Fibroblast of skin of scalp (primary cell): ENCODE data around the gene ISOC1.

Experiments
- DNase-seq: peaks from one replicate; pipeline ENCODE4 v3.0.0-alpha.2; 2013

ISOC1 gene

DNA sequence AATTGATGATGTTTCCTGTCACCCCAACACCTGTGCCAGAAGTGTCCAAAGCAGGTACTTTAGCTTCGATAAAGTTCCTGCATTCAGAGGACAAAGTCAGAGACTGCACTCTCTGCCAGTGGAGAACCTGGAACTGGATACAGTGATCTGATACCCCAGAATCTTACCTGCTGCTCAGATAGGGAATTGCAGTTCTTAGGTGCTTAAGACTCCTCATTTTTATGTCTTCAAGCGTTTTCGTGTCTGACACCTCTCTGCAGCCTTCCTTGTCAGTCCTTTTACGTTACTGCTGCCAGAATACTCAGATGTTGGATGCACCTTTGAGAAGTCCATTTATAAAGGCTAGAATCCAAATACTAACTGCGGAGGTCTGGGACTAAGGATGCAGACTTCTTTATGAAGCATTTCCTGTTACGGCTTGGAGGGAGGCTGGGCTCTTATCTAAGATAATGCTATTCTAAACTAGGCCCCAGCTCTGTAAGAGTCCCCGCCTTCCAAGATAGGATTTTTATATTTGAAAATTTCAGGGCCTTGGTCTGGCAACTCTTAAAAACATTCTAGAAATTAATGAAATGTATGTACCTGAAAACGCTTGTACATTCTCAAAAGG lies 1.9 kb downstream of the ISOC1 start:
- DNase-seq, result no peak

DNA sequence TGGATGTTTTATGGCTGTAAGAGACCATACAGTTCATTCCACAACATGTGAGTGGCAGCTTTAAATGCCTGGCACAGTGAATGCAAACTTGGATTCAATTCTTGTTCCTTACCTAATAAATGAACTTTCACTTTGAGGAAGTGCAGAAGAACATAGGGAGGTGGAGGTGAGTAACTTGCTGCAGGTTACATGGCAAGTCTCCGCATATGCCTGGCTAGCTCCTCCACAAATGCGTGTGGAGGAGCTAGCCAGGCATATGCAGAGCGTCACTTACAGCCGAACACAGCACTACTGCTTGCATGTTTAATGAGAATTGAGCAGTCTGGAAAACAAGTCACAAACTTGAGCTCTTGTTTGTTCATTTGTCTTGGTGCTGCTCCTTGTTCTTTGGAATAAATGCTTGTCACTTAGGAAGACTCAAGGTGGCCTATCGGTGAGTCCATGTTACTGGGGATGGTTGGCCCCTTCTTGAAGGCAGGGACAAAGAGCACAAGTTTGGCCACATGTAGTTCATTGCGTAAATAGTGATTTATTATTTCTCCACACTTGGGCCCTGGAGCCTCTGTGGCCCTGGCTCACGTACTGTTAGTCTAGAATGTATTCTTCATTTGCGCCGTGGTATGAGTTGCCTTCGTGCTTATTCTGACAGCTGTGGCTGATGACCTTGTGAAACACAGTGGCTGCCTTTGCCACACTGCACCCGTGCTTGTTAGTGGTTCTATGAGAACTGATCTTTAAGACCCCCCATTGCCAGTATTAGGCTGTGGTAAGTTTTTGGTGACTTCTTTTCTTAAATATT lies 3.1 kb downstream of the ISOC1 start:
- no peak for DNase-seq

DNA sequence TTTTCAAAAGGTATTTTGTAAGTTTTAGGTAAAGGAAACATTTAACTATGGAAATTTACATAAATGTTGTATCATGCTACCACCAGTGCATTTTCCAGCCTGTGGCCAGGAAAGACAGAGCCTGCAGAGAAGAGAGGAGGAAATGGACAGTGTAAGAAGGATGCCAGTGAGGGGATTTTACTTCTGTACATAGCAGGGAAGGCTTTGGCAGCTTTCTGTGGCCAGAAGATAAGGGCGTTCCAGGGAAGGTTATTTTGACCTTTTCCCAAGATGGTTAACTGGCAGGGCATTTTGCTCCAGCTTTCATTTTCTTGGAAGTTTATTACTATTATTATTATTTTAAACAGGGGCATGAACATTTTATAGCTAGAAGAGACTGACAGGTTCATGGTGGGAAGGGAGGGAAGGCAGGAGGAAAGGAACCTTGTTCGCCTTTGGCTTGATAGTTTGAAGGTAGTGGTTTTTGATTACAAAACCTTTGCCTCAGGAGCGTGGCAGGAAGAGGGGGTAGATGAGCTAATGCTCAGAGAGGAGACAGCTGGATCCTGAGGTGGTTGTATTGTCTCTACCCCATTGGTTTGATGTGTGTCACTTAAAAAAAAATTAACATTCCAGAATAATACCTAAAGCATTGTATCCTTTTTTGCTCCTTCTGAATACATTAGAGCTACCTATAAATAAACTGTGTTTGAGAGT lies 4.1 kb downstream of the ISOC1 start:
- DNase-seq, result no peak

DNA sequence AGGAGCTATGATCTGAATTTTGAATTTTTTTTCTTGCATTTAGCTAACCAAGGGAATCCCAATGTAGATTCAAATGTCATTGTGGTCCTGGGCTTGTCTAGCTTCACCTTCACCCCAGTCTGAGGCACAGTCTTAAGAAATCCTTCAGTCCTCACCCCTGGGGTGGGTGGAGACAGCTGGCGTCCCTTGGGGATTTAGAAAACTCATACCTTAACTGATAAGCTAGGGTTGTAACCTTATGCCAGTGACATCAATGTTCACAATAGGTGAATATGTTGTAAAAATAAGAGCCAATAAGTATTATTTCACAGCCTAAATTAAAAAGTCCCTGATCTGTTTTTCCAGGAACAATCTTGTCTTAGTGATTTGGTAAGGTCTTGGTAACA lies 4.6 kb downstream of the ISOC1 start:
- DNase-seq, result no peak

DNA sequence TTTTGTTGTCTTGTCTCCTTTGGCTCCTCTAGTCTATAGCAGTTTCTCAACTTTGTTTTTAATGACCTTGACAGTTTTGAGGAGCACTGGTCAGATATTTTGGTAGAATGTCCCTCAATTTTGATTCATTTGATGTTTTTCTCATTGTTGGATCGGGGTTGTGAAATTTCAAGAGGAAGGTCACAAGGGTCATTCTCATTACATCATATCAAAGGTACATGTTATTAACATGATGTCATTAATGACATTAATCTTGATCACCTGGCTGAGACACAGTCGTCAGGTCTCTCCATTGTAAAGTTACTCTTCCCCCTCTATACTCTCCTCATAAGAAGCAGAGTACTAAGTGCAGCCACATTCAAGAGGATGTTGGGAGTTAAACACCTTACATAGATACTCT lies 7.2 kb downstream of the ISOC1 start:
- DNase-seq, result no peak

DNA sequence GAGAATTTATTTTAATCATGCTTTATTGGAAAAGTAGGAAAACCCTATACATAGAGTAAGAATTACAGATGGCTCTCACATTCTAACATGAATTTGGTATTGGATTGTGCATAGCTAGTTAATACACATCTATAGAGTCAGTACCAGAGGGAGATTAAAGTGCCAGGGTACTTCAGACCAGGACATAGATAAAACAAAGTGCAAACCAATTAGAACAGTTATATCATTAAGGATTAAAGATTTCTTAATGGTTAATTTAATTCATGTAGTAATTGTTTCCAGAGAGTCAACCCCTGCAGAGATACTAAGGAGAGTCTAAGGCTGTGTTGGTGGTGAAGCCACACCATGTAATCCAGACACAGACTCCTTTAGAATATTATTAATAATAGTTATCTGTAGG lies 8.8 kb downstream of the ISOC1 start:
- DNase-seq, result no peak

DNA sequence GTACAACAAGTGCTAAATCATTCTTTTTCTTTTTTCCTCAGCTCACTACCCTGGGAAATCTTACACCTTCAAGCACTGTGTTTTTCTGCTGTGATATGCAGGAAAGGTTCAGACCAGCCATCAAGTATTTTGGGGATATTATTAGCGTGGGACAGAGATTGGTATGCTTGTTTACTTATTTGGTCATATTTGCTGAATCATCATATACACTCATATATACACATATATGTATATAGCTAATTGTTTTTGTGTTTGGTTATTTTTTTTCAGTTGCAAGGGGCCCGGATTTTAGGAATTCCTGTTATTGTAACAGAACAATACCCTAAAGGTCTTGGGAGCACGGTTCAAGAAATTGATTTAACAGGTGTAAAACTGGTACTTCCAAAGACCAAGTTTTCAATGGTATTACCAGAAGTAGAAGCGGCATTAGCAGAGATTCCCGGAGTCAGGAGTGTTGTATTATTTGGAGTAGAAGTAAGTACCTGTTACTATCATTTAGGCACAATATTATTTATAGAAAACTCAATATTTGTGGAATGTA lies 10.4 kb downstream of the ISOC1 start:
- no peak for DNase-seq

DNA sequence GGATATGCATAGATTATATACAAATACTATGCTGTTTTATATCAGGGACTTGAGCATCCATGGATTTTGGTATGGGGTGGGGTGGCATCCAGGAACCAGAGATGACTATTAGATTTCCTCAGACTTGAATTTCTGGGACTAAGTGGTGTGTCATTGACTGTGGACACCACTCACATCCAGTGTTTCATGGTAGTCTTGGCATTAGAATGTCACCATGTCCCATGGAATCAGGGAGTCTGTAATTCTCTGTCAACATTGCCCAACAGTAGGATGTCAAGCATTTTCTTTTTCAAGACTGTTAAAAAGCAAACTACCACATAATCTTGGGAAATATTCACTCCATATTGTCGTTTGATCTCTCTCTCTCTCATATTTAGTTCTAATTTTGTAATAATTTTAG lies 13.1 kb downstream of the ISOC1 start:
- no peak for DNase-seq

DNA sequence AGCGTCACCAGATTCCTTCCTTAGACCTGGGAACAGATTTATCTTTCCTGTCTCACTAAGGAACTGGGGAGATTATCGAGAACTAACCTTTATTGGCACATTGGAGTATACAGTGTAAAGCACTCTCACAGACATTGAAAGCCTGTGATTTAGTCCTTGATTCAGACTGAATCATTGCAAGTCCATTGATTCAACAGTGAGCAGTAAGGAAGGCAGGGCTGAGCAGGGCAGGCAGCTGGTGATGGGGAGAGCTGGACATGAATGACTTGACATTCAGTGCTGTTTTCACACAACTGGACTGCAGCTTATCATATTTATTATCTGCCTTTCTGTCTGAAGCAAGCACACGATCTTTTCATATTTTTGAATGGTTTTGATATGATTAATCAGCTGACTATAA lies 16.2 kb downstream of the ISOC1 start:
- DNase-seq, result no peak

DNA sequence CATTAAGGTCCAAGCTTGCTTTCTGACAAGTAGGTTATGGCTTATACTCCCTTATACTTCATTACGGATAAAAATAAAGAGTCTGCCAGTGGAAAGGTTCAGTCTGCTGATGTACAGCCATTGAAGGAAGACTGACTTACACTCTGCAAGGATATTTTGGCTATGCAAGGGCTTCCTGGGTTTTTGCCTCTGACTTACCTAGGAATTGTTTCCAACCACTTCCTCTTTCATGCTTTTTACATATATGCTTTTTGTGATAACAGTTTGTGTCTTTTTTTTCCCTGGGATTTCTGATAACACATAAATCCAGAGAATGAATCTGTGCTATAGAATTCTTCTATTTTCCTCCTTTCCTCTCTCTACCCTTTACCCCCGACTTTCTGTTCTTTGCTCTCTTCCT lies 16.8 kb downstream of the ISOC1 start:
- DNase-seq, result no peak

DNA sequence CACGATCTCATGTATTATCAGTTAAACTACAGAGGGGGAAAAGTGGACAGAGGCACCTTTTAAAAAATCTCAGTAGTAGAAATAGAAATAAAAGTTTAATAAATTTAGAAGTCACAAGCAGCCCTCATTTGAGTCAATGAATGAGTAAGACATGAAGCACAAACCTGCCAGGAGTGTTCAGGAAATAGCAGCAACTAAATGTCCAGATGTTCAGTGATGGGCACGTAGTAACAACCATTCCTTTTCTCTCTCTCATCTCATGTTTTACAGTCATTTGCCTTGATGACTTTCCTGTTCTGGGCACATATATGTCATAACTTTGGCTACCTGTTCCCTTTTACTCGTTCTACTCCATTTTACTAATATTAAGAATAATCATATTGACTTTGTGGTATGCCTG lies 17.7 kb downstream of the ISOC1 start:
- DNase-seq, result no peak

DNA sequence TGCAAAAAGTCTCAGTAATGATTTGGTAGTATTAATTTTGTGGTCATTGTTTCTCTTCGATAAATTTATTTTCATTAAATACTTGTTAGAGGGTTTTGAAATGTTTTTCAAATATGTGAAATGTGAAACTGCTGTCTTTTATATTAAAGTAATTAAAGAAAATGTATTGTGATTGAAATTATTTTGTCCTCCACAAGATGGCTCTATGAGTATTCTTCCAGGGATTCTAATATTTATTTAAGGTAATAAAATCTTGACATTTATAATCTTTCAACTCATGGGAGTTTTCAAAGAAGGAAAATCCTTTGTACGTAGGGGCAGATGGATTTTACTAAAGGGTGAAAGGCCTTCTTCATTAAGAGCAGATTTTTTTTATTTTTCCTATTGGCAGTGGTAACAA lies 19.3 kb downstream of the ISOC1 start:
- no peak for DNase-seq

DNA sequence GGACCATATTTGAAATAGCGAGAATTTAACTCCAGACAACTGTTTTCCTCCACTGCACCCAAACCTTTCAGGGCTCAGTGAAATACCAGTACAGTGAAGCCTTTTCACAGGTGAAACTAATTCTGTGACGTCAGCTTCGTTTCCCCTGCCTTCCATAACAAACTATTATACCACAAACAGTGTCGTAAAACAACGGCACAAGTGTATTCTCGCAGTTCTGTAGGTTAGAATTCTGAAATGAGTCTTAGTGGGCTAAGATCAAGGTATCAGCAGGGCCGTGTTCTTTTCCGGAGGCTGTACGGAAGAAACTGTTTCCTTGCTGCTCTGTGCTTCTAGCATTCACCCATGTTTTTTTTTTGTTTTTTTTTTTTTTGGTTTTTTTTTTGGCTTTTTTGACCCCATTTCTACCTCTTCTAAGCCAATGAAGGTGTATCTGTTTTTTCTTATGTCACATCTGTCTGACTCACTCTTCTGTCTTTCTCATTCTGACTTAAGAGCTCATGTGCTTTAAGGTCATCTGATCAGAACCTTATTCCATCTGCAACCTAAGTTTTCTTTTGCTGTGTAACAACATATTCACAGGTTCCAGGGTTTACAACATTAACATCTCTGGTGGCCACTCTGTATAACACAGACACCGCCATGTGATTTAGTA lies 20.1 kb downstream of the ISOC1 start:
- no peak for DNase-seq

DNA sequence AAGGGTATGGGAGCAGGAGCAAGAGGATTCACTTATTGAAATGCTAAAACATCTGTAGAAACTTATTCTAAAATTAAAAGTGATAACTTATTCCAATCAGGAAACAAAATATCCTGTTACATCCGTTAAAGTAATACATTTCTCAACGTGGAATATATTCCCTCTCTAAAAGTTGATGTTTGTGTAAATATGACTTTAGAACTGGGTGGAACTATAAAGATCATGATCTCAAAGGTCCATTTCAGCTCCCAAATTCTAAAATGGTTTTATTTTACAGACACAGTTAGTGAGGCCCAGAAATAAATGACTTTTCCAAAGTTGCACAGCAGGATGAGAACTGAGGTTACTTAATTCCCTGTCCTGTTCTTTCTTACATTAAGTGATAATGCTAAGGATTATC lies 21.1 kb downstream of the ISOC1 start:
- no peak for DNase-seq

DNA sequence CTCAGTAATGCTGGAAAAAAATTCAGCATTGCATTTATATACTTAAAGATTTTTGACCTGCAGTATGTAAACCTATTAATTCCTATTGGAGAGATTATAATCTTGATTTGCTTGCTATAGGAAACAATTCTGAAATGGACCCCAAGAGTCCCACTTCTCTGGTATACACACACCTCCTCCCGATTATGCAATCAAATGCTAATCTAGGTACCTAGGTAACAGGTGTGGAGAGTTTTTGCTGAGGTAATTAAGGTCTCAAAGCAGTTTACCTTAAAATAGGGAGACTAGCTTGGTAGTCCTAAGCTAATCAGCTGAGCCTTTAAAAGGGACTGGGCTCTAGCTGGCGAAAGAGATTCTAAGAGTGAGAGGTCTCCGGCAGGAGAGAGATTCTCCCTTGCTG lies 22.2 kb downstream of the ISOC1 start:
- no peak for DNase-seq

DNA sequence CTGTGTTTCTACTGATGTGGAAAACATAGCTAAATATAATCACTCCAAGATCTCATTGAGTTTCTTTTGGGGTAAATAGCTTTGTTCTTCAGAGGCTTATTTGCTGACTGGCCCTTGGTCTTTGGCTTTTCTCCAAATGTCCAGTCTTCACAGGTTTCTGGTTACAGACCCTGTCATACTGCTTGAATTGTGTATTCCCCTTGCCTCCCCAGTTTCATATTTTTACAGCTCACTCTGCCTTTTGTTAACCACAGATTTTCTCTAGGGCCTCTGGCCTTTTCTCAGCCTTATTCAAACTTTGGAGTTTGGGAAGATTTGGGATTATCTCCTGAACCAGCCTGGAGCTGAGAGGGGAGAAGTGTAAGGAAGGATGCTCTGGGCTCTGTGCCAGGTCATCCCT lies 23.9 kb downstream of the ISOC1 start:
- DNase-seq, result no peak

DNA sequence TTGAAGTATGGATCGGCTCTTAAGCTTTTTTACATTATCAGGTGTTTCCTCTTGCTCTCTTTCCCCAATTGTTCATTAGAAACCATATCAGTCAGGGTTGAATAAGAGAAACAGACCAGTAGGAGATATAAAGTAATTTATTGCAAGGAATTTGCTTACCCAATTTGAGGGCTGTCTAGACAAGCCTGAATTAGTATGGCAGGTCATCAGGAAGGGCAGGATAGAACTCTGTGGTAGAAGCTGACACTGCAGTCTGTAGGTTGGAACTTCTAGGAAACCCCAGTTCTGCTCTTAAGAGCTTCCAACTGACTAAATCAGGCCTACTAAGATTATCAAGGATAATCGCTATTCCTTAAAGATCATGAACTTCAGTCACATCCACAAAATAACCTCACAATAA lies 24.3 kb downstream of the ISOC1 start:
- DNase-seq, result no peak

DNA sequence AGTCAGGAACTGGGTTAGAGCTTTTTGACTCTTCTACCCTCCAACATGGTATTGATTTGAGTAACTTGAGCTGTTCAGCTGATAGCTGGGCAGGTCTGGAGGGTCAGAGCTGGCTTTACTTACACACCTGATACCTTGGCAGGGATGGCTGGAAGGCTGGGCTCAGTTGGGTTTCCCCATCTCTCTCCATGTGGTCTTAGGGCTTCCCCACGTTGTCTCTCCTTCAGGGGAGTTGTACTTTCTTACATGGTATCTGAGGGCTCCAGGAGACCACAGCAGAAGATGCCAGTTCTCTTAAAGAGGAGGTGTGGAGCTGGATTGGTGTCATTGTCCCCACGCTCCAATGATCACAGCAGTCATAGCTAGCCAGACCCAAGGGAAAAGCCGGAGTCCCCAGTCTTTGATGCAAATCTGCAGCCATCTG lies 25.6 kb downstream of the ISOC1 start:
- no peak for DNase-seq

DNA sequence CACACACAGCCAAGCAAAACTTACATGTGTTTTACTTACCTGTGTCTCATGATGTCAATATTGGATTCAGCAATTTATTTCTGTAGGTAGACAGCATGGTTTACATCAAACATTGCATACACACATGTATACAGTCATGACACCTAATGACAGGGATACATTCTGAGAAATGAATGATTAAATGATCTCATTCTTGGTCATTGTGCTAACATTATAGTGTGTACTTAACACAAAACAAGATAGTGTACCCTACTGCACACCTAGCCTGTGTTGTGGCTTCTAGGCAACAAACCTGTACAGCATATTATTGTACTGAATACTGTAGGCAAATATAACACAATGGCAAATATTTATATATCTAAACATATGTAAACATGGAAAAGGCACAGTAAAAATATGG lies 28.0 kb downstream of the ISOC1 start:
- no peak for DNase-seq

DNA sequence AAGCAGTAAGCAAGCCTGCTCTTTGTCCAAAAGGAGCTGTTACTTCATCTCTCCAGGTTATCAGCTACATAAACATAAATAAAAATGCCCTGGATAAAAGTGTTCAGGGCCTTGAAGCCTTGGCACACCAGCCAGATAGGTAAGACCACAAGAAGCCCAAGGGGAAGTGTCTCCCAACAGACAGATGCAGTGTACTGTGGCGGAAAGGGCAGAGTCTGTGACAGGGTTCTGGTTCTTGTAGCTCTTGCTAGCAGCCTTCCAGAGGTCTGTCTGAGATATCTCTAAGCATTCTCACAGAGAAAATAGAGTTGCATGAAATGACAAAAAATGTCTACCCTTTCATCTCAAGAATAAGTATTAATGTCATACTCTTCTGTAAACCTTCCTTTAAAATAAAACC lies 30.1 kb downstream of the ISOC1 start:
- no peak for DNase-seq

DNA sequence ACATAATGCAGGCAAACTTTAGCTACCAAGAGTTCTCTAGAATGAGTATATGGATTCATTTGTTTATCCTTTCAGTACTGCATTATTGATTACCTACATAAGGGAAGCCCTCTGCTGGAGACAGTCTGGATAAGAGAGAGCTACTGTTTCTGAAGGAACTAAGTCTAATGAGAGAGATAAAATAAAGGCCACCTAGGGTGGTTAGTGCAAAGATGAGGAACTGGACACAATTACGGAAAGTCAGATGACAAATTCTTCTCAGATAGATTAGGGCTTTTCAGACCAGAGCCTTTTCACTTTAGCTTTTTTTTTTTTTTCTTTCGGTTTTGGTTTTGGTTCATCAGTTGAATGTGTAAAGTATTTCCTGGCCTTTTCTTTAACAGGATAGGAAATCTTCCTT lies 31.3 kb downstream of the ISOC1 start:
- DNase-seq, result no peak

DNA sequence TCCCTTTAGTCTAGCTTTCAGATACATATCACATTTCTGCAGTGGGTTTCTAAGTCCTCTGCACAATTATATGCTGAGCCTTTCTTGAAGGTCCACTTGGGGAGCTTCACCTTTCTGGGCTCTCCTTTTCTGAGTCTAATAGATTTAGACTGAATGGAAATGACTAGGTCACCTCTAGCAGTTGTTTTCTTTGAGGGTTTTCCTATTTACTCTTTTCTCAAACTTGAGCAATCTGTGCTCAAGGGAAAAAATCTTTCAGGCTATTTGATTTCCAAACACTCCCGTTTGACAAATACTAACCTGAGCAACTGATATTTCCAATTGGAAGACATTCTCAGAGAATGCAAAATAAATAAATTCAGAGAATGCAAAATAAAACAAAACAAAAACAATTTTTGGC lies 39.0 kb downstream of the ISOC1 start:
- DNase-seq, result no peak

DNA sequence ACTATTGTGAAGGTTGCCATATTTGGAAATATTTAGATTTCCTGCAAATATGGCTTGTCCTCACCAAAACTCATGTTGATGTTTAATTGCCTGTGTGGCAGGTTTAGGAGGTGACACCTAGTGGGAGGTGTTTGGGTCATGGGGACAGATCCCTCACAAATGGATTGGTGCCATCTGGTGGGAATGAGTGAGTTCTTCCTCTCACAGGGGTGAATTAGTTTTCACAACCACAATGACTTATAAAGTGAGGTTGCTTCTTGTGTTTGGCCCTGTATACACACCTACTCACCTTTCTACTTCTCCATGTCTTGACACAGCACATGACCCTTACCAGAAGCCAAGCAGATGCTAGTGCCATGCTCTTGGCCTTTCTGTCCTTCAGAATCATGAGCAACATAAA lies 41.1 kb downstream of the ISOC1 start:
- no peak for DNase-seq
